ENCODE data around the gene RHOH.

Gene RHOH

DNA sequence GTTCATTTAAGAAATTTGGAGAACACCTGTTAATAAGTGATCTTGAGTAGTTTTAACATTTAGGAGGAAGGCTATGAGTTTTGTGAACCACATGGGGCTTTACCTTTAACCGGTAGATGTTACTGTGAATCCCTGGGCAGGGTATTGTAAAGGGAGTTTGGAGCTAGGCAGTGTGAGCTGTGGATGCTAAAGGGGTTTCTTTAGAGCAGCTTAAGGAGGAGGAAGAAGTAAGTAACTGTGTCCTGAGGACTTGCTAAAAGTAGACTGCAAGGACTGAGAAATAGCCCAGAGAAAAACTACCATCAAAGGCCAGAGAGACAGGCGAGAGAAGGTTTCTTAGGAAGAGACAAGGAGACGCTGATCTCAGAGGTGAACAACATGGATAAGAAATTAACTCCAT lies 5.6 kb downstream of the RHOH start:
- H3K27ac ChIP-seq: no peak overlapping the region
- DNase-seq (ENCODE audit: low read depth, low spot score): no peak

DNA sequence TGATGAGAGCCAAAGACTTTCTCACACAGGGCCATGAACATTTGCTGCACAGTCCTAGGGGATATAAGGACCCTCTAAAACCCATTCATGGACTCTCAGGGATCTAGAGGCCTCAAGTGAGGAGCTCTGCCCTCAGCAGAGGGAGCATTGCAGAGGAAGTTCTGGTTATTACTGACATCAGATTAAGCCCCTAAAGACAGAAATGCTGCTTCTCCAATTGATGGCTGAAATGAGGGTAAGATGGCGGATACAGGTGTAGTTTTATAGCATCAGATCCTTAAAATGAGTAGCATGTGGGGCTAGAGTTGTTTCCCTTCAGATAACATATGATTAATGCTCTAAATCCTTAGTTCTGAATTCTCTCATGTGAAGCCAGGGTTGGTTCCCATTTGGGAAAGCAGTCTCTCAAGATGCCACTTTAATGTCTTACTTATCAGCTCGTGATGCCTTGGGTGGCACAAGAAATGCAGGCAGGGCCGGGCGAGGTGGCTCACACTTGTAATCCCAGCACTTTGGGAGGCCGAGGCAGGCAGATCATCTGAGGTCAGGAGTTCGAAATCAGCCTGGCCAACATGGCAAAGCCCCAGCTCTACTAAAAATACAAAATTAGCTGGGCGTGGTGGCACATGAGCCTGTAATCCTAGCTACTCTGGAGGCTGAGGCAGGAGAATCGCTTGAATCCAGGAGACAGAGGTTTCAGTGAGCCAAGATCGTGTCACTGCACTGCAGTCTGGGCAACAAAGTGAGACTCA lies 7.9 kb downstream of the RHOH start:
- no peak overlapping the region for H3K27ac ChIP-seq
- DNase-seq (ENCODE audit: low read depth, low spot score): no peak

DNA sequence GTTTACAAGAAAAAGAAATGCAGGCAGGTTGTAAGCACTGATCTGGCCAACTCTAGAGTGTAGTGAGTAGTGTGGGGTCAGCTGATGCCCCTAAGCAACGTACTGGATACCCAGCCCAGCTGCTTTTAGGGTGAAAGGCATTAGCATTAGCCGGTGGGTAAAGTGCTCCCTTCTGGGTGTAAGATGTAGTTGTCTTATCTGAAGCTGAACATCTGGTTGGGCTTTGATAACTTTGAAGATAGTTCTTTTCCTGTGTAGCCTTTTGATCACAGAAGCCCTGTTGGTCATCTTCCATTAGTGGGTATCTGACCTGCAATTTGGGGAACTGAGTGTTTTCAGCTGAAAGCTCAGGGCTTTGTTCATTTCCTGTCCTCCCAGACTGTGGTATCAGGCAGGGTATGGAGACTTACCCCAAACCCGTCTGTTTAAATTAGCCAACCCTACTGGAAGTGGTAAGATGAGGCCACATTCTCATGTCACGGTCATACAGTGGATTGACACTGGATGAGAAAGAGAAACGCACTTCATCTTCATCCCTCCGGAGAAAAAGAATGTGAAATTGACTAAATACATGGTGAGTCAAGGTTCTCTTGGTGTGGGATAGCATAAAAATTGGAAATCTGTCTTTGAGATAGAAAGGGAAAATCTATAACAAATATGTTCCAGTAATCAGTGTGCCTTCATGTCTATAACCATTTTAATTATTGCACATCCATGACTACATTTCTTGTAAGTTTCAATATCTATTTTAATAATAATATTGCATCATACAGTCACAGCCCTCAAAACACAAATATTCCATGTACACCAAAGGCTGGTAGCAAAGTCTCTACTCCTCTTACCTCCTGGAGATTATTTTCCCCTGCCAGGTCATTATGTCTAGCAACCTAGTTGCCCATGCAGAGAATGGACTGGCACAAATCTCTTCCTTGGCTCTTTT lies 8.7 kb downstream of the RHOH start:
- H3K27ac ChIP-seq: no peak overlapping the region
- DNase-seq (ENCODE audit: low read depth, low spot score): no peak

DNA sequence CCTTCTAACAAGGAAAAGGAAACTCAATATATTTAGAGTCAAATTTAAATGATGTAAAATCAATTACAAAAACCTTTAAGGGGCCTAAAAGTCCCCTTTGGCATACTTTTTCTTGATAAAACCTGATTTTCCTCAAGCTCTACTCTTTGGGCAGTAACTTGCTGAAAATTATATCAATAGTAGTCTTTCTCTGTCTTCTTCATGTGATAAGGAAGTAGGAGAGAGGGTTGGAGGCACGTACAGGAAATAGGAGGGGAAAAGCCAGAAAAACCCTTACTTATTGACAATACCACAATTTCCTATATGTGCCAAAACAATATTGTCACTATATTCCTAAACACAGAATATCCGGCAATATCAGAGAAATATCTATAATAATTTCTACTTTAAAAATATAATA lies 9.6 kb downstream of the RHOH start:
- no peak for DNase-seq (ENCODE audit: low read depth, low spot score)
- no peak overlapping the region for H3K27ac ChIP-seq

DNA sequence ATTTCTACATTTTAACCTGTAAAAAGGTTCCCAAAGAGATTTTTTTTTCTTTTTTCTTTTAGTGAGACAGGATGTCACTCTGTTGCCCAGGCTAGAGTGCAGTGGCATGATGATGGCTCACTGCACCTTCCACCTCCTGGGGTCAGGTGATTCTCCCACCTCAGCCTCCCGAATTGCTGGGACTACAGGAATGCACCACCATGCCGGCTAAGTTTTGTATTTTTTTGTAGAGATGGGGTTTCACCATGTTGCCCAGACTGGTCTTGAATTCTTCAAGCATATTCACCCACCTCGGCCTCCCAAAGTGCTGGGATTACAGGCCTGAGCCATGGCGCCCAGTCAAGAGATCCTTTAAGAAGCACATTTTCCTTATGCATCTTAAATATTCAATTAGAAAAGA lies 12.6 kb downstream of the RHOH start:
- H3K27ac ChIP-seq: no peak overlapping the region

DNA sequence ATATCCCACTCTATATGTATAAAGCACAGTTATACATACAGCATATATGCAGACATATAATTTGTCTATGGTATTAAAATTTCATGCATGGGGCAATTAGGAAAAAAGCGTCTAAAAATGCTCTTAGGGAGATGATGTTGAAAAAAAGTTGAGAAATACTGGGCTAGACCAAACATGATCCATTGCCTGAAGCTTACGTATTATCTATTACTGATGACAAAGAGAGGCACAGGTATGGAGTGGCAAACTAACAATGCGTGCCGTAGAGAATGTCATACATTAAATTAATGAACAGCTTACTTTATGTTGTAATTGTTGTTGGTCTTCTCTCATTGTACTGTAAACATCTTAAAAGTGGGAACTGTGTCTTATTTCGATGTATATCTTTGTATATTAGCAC lies 13.9 kb downstream of the RHOH start:
- H3K27ac ChIP-seq: no peak overlapping the region
- no peak for DNase-seq (ENCODE audit: low read depth, low spot score)

More for the DNA sequence above, 12.6 kb downstream of the RHOH start:
- DNase-seq (ENCODE audit: low read depth, low spot score): no peak

DNA sequence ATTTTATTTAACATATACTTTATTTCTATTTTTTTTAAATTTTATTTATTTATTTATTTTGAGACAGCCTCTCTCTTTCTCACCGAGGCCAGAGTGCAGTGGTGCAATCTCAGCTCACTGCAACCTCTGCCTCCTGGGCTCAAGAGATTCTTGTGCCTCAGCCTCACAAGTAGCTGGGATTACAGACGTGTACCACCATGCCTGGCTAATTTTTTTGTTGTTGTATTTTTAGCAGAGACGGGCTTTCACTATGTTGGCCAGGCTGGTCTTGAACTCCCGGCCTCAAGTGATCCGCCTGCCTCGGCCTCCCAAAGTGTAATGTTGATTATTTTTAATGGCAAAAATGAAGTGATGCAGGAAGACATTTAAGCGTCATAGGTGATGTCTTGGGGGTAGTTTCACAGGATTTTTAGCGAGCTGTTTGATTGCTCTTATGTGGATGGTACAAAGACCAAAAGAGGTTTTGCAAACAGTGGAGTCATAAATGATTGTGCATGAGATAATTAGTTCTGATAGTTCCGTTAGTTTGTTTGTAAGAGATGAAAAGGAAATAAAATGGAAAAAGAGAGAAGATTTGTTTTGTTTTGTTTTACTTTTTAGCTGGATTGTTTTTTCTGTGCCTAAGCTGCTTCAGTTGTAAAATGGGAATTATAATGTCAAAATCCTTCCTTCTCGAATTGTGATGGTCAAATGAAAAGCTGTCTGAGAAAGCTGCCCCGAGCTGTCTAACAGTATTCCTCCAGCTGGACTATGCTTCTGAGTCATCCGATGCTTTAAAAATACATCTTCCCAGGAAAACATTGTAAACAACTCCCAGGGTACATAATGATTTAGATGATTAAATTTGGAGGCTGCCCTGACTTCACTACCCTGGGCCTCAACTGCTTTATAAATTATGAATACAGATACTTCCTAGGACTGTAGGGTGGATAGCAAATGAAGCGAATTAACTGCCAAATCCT lies 14.7 kb downstream of the RHOH start:
- H3K27ac ChIP-seq: no peak overlapping the region
- no peak for DNase-seq (ENCODE audit: low read depth, low spot score)

DNA sequence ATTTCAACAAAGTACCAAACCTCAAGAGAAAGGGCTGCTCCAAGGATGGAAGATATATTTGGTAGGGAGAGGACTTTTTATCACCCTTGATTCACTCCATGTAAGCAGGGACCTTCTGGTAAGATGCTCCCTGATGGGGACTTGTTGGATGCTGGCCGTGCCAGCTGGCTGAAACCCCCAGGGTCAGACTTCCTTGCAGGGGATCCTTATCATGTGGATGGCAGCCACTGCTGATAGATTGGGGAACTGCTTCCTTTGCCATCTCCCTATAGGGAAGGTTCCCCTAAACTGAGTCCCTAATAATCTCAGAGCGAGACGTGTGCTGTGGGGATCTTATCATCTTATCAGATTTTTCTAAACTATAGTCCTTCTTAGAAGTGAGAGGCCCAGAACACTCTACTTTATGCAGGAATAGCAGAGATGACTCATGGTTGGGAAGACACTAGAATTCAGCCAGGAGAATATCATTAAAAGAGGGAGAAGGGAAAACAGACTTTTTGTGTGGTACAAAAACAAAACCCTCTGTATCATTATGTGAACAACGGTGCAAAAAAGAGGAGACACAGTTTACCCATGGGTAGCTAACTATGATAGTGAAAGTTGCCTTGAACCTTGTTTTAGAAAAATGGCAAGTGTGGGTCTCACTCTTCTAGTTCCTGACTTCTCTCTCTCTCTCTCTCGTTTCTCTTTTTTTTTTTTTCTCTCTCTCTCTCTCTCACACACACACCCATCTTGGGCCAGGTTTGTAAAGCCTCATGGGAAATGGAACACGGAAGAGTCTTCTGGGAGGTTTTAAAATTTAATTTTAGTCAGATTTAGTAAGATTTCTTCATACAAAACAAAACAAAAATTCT lies 16.1 kb downstream of the RHOH start:
- H3K27ac ChIP-seq: no peak overlapping the region
- DNase-seq (ENCODE audit: low read depth, low spot score): no peak

DNA sequence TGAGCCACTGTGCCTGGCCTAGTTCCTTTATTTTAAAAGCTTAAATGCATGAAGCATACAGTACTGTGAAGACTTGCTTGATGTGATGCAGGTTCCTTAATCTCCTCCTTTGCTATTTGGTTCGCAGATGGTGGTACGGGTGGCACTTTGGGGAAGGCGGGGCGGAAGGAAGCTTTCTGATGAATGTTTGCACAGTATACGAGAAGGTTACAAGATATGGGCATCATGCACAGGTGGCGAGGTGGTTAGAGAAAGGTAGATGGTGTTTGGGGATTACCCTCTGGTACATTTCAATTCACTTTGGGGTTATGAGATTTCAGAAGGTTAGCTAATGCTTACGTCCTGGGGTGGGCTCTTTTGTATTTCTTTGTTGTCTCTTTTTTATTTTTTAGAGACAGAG lies 17.2 kb downstream of the RHOH start:
- no peak overlapping the region for H3K27ac ChIP-seq
- DNase-seq (ENCODE audit: low read depth, low spot score): no peak

DNA sequence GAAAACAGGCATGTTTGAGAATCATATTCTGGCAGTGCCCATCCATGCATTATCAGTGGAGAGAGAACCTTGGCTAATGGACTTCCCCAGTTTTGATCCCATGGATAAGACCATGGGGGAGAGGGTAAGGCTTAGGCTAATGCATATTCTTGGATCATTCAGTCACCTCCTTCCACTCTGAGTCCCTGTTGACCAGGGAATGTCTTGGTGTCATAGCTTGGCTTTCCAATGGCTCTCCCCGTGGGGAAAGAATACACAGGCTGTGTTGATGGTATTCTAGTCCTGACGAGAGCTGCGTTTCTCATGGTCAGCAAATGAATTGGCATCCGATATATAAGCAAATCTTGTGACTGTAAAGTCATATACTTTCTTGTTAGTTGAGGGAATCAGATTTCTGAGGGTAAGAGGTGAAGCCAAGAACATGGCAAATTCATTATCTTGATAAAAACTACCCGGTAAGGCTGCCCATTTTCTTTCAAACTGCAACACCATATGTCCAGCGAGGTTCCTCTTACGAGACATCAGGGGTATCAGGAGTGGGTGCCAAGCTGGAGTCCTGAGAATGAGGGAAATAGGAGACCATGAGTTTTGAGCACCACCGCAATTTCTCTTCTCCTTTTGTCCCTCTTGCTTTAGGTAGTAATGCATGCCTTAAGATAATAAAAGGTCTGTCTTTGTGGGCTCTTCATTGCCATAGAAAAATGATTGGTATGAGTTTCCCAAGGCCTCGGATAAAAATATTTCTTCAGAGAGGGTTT lies 18.0 kb downstream of the RHOH start:
- DNase-seq (ENCODE audit: low read depth, low spot score): no peak
- H3K27ac ChIP-seq: no peak overlapping the region

DNA sequence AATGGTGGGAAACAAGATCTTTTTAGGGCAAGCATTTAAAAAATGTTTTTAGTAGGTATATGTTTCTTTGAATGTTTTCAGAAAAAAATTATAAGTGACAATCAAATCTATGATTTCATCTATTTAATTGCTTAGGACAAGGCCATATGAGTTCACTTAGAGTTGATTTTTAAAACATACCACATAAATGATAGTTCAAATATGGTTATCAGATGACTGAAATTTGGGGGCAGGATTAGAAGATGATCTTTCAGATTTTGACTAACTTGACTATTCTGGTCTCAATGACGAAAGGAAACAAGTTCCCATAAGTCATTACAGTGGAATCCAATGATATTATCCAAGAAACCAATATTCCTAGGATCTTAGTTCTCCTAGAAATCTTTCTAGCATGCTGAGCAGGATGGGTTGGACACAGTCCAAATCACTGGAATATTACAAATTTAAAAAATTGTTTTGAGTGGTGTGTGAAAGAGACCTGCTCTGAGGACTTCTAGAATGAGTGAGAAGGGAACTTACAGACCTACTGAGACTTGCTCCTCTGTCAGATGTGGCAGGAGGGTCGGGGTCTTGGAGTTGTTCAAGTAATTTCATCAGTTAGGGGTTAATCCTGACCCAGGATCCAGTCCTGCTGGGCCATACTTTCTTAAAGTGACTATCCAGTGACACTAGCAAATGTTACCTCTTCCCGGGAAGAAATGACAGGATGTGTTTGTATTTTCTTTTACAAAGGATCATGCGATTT lies 20.0 kb downstream of the RHOH start:
- no peak for DNase-seq (ENCODE audit: low read depth, low spot score)
- no peak overlapping the region for H3K27ac ChIP-seq

DNA sequence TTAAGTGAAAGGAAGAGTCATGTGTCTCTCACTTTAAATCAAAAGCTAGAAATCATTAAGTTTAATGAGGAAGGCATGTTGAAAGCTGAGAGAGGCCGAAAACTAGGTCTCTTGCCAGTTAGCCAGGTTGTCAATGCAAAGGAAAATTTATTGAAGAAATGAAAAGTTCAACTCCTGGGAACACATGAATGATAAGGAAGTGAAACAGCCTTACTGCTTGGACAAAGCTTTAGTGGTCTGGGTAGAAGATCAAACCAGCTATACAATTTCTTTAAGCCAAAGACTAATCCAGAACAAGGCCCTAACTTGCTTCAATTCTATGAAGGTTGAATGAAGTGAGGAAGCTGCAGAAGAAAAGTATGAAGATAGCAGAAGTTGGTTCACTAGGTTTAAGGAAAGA lies 24.9 kb downstream of the RHOH start:
- no peak overlapping the region for H3K27ac ChIP-seq

DNA sequence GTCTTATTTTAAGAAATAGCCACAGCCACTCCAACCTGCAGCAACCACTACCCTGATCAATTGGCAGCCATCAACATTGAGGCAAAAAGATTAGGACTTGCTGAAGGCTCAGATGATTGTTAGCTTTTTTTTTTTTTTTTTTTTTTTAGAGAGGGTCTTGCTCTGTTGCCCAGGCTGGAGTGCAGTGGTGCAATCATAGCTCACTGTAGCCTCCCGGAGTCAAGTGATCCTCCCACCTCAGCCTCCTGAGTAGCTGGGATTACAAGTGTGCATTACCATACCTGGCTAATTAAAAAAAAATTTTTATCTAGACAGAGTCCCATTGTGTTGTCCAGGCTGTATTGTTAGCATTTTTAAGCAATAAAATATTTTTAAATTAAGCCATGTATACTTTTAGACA lies 26.5 kb downstream of the RHOH start:
- H3K27ac ChIP-seq: no peak overlapping the region
- no peak for DNase-seq (ENCODE audit: low read depth, low spot score)

More for the DNA sequence above, 24.9 kb downstream of the RHOH start:
- DNase-seq (ENCODE audit: low read depth, low spot score): no peak

DNA sequence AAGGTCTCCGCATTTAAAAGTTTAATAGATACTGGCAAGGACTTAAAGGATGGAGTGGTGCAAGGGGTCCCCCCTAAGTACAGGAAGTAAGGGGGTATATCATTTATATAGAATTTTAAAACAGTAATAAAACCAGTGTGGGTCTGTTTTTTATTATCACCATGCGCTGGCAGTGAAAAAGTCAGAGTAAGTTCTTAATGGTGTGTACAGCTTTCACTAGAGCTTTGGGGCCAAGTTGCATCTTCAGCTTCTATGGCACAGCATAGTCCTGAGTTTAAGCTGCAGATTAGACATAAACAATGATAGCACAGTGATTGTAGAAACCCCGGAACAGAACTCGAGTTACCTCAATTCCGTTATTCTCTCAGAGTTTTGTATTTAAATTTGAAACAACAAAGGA lies 27.6 kb downstream of the RHOH start:
- DNase-seq (ENCODE audit: low read depth, low spot score): no peak
- H3K27ac ChIP-seq: no peak overlapping the region

DNA sequence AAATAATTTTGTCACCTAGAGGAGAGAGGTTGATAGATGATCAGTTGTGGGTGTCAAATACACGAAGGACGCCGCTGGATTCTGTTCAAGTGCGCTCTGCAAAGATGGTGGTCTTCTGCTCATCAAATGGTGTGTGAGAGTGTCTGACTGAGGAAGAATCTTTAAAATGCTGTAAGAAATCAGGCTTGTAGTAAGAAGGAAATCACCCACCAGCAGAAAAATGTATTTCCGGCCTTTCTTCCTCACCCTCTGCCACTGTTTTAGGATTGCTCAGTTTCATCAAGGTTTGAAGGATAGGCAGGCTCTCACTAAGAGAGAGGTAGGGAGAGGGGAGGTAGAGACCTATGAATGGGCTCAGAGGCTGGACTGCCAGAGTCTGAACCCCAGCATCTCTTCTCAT lies 28.7 kb downstream of the RHOH start:
- no peak for DNase-seq (ENCODE audit: low read depth, low spot score)
- H3K27ac ChIP-seq: no peak overlapping the region

DNA sequence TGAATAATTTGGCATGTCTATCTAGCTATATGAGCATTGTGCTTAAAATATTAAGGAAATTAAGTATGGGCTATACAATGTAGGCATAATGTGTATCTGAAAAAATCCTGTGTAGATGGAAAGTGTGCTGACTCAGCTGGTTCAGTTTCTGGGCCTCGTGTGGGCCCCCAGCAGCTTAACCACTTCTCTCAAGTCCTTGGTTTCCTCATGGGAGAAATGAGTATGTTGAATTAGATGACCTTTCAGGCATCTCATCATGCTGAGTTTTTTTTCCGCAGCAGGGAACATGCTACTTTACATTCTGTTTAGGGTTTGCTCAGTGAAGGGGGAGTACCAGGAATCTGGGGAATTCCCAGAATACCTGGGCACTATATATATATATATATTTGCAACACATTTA lies 30.5 kb downstream of the RHOH start:
- H3K27ac ChIP-seq: no peak overlapping the region
- DNase-seq (ENCODE audit: low read depth, low spot score): no peak

DNA sequence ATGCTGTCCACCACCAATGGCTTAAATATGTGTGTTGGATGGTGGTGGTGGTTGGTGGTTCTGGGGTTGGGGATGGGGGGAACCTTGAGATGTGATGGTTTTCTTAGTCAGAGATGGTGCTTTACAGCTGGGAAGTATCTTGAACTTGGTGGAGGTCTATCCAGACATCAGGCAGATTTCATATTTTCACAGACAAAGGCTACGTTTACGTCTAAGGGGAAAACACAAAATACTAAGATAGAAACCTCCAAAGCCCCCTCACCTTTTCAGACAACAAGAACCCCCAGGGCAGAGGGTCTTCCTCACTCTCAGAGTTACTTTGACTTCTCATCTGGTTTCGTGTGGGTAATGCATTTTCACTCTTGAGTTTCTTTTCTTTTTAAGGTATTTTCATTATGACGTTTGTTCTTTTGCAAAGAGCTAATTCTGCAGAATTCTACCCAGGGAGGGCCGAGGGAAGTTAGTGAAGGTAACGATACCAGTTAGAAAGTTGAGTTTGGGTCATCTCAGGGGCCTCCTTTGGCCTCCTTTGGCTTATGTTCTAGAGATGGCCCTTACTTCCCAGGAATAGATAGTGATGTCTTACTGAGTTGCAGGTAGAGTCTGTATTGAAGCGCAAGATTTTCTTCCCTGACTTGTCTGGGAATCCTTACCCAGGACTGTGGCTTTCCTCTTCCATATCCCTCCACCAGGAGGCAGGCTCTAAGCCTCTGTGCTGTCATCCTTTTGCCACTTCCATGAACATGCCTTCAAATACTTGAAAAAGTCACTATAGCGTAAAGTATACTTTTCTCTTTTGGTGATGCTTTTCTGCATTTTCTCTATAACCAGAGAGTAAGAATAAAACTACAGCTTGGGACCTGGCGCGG lies 31.9 kb downstream of the RHOH start:
- H3K27ac ChIP-seq: no peak overlapping the region
- DNase-seq (ENCODE audit: low read depth, low spot score): no peak

All from epithelial cell of prostate (primary cell).